GM12873 (cell line): ENCODE data around the gene PHACTR2.

Experiments
- TF ChIP-seq, protein P1 (sequence below): IDR thresholded peaks from 2 replicates; pipeline ENCODE4 v1.5.1; 2012; ENCODE audit warnings: low read depth, mild to moderate bottlenecking, moderate library complexity, low read length, control low read depth; ENCODE audit not compliant: insufficient read depth; ENCODE audit errors: missing control alignments

Gene PHACTR2

GRCh38 chr6:143742070-143742954 is 64.5 kb downstream of the PHACTR2 start:
- TF ChIP-seq, protein P1, sequence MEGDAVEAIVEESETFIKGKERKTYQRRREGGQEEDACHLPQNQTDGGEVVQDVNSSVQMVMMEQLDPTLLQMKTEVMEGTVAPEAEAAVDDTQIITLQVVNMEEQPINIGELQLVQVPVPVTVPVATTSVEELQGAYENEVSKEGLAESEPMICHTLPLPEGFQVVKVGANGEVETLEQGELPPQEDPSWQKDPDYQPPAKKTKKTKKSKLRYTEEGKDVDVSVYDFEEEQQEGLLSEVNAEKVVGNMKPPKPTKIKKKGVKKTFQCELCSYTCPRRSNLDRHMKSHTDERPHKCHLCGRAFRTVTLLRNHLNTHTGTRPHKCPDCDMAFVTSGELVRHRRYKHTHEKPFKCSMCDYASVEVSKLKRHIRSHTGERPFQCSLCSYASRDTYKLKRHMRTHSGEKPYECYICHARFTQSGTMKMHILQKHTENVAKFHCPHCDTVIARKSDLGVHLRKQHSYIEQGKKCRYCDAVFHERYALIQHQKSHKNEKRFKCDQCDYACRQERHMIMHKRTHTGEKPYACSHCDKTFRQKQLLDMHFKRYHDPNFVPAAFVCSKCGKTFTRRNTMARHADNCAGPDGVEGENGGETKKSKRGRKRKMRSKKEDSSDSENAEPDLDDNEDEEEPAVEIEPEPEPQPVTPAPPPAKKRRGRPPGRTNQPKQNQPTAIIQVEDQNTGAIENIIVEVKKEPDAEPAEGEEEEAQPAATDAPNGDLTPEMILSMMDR, result no peak

DNA sequence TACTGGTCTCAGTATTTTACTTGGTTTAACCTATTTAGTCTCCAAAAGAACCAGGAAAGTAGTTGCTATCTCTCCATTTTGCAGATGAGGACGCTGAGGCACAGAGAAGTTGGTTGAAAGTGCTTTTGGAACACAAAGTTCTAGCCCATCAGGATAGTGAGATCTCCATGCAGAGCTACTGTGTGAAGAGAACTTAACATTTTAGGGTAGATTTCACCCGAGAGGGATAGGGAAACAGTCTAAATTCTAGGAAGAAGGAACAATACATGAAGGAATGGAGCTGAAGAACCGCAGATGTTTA is 65.1 kb downstream of the PHACTR2 start:
- TF ChIP-seq, protein P1, result no peak

DNA sequence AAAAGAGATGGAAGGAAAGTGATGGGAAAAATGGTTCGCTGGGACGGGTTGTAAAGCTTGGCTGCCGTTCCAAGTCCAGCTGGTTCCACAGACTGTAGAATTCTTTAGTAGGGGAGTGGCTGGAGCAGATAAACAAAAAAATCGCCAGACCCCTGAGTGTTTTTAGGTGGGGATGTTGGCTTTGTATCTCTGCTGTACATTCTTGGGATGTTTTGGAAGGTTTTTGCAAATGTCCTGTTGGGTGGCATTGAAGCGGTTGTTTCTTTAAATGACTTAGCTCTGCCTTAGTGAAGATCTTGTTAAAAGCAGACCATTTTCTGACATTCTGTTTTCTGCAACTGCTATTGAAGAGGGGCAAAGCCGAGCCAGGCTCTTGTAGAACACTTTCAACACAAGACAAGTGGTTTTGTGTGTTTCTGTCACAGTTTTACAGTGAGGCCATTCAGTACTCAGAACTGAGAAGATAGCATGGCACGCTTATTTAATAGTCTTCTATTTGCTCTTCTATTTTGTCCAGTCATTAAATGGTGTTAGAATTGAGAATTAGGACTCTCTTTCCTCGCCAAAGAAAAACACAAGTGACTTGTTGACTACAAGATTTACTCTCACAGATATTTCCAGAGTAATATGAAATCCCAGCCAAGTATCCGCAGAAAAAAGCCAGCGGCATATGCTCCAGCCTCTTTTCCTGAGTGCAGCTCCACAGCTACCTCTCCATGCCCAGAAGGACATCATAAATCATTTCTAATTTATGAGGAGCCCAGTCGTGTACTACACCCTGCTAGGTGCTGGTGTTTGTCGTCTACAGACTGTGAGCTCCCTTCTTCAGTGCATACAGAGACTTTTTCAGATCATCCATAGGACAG is 65.8 kb downstream of the PHACTR2 start:
- TF ChIP-seq, protein P1, result no peak

- TF ChIP-seq, protein P1, result no peak
Observed at GRCh38 chr6:143744551-143745165, 66.9 kb downstream of the PHACTR2 start.

DNA sequence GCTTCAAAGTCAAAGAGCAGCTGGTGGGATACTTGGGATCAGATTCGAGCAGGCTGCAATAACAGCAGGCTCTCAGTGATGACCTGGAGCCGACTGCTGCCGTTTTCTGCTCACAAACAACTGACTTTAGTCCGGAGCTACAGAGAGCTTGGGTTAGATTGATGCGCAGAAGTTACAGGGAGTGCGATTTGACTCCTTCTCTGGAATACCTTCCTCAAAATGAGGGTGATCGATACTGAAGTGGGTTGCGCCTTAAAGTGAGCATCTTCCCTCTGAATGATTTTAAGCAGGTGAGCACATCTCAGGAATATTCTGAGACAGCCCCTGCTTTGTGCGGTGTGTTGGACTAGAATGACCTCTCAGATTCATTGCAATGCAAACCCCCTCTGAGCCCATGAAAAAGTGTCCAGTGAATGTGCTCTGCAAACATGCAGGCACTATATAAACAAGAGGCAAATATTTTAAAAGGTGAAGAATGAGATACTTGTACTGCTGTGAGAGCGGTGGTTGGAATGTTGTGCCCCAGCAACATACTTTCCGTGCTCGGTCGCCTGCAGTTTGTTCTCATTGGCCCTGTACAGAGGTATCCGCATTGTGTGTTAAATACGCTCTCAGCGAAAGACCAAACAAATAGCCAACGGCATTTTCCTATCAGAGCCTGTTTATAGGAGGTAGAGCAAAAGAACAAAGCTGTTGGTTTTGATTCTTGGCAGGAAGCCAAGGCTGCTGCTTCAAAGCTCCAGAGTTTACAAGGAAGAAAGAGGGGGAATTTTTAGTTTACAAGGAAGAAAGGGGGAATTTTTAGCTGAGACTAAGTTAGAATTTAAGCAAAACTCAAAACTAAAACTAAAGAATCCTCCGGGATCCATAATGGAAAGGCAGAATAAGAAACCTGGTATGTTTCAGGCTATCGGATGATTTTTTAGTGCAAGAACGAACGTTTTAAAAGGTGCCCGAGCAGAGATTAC is 67.7 kb downstream of the PHACTR2 start:
- TF ChIP-seq, protein P1, result no peak

DNA sequence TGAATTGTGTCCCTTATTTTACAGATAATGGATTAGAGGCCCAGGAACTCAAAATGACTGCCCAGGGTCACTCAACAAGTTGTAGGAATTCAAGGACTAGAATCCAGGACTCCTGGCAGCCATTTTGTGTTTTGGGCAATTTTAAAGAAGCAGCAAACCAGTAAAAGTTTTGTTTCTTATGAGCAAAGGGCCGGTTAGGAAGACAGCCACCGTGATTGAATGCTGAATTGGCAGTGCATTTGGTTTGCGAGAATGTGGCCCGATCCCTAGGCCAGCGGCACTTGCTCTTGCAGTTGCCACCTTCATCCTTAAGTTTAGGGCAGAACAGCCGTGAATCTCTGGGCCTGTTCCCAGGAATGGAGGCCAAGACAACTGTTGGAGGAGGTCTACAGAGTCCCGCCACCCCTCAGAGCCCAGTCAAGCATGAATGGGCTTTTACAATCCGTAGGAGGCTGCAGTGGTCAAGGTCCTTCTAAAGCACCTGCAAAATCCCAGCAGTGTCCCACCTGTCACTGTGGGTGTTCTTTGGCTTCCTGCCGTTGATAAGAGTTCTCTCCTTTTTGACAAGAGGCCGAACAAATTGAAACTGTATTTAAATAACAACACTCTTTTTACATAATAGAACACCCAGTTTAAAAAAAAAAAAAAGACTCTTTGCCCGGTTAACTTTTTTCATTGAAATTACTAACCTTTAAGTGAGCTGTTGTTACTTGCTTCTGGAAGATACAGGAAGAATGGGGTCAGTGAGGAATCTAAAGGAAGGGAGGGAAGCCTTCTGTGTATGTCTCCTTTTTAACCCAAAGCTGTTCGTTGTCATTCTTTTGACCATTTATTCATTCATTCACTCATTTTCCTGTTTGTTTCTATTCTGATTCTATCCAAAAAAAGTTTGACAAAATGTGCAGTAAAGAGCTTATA is 68.7 kb downstream of the PHACTR2 start:
- TF ChIP-seq, protein P1, result no peak
